HG02981 (cell line): Measurements from ENCODE around the gene BCL11A.

ENCODE experiments used
- ATAC-seq: cut with Tn5 transposase; IDR thresholded peaks from one replicate; pipeline ENCODE4 v1.9.1; 2021; ENCODE audit warnings: mild to moderate bottlenecking, moderate library complexity; ENCODE audit not compliant: unreplicated experiment

The BCL11A gene

DNA sequence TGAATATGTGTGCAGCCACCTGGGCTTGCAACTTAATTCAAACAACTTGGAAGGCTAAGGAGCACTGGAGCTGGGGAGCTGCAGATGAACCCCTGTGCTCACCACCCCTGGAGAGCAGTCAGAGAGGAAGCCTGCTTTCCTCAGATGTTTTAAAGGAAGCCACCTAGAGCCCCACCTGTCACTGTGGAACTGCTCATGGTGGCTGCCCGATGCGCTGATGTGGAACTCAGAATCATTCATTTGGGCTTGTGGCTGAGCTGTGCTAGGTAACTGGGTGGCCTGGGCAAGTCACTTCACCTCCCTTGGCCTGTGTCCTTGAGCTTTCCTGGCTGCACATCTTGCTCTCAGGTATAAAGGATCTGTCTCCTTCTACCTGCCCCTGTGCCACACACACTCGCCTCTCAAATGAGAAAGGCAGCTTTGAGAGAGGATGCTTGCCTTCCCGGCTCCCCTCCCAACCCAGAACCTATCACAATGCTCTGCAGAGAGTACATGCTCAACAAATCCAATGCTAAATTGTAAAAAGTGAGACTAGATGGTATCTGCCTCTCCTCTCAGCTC lies 41.3 kb downstream of the BCL11A start:
- no peak for ATAC-seq

DNA sequence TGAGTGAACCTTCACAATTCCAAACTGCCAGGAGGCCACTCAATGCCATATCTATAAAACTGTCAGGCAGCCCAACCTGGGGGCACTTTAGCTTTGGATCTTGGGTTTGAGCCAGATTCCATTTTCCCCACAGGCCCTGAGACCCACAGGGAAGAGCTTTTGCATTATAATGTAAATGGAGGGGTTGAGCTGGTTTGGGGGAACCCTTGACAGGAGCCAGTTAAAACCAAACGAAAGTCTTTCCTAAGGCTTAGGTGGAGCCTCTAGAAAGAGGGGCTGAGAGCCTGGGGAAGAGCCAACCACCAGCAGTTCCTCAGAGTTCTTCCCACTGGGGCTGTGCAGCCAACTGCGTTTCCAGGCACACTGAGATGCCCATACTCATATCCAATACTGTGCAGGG lies 42.7 kb downstream of the BCL11A start:
- ATAC-seq: no peak

DNA sequence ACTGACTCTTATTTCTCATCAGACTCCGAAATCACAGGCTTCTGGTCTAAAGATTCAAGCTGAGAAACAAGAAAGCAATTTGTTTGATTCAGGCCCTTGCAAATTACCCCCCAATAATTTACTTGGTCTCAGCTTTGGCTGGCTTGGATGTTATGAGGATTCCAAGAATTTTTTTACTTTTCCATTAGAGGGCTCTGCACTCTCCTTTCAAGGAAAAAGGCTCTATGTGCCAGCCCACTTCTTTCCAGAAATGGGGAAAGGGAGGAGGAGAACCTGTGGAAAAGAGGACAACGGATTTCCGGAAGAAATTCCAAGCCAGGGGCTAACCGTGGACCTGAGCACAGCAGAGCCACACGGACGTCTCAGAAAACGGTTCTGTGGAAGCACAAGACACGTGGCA lies 44.4 kb downstream of the BCL11A start:
- ATAC-seq: no peak

DNA sequence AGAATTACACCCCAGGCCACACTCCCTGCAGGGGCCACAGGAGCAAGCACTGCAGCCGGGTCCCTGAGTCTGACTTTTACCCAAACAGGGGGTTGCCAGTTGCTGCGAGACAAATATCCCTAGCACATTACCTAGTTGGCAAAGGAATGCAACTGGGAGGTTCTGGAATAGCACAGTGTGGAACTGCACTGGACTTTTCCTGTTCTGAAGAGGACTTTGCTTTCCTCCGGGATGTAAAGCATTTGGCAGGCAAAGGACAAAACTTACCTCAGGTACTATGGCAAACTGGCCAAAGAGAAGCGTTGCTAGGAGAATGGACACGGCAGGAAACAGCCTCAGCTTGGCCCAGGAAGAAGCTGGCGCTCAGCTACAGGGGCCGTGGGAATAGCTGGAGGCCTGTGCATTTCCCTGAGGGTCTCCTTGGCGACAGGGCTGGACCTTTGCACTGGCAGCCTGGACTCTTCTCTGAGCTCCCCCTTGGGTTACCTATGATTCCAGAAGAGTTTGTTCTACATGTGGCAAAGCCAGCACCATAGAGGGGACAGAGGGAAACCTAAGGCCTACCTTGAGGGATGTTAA lies 45.0 kb downstream of the BCL11A start:
- no peak for ATAC-seq

DNA sequence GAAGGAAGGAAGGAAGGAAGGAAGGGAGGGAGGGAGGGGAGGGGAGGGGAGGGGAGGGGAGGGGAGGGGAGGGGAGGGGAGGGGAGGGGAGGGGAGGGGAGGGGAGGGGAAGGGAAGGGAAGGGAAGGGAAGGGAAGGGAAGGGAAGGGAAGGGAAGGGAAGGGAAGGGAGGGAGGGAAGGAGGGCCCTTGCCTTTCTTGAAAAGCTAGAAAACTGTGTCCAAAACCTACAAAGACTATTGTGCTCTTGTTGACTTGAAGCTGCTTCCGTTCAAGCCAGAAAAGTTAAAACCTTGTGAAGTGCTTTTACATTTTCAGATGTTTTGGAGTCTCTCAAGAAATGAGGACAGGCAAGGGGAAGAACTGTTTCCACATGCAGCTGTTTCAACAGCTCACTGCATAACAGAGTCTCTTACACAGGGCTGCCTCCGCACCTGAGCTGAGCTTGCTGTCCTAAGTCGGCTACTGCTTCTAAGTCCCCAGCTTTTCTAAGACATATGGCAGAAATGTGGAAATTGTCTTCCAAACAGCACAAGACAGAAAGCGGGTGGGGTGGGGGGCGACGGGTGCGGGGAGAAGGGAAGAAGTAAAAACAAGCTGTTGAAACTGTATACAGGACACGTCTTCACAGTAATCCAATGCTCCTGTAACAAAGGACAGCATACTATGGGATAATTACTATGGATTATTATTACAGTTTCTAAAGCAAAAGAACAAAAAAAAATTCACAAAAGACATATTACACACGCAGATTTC lies 46.1 kb downstream of the BCL11A start:
- no peak for ATAC-seq

DNA sequence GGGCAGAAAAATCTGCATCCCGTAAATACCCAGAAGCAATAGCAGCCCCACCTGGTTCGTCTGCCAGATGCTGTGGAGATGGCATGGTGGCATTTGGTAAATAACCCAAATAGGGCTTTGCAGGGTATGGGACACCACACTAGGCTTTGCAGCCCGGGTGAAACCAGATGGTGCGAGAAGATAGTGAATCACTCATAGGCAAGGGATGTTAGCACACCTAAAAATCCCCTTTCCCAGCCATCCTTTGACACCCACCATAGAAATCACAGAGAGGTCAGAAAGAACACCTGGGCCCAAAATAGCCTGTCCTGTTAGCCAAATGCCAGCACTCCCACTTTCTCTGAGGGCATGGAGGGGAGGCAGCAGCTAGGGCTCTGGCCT lies 47.6 kb downstream of the BCL11A start:
- no peak for ATAC-seq

DNA sequence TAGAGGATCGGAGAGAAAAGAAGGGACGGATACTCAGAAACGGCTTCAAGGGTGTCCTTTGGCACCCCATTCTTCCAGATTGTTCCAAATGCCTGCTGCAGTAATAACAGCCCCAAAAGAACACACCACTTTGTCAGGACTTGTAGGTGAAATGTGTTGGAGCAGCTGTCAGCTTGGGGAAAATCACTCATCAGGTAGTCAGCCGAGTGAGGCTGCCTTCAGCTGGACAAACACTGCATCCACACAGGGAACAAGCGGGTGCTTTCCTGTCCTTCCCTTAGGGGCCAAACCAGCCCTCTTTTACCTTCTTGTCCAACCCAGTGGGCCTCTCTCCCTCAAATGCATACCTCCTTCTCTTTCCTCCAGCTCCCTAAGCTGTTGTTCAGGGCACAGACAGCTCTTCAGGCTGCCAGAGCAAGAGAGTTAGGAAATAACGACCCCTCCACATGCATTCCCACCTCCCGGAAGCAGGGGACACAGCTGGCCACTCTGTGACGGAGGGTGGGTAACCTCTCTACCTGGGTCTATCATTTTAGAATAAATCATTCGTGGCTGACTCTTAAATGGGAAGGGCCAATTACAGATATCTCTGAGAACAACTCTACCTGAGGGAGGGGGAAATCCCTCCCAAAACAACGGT lies 48.1 kb downstream of the BCL11A start:
- no peak for ATAC-seq

DNA sequence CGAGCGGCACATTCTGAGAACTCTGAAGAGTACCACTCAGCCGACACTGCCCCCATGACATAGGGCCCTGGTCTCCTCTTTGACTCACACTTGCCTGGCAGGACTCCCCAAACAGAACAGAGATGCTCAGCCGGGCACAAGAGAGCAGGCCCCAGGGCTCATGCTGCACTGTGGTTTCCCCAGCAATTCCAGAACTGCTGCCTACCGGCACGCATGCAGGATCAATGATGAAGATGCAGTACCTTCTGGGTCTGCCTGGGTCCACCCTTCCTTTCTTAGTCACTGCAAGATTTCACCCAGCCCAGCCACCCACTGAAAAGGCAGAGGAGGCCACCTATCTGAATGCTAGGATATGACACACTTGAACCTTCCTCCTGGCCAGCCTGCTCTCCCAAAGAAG lies 49.4 kb downstream of the BCL11A start:
- ATAC-seq: no peak

DNA sequence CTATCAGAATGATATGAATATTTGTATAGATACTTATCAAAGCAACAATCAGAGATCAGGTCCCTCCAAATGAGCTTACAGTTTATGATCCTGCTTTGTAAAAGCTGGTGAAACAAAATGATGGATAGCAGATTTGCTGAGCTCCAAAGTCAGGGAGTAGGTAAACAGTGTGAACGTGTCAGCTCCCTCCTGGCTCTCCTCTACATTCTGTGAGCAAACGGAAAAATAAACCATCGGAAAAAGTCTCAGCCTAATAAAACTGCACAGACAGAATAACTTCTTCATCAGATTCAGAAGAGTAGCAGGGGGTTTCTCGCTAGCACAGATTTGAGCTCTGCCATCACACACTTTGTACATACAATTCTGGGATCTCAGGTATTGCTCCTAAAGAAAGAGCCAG lies 51.3 kb downstream of the BCL11A start:
- ATAC-seq: no peak

DNA sequence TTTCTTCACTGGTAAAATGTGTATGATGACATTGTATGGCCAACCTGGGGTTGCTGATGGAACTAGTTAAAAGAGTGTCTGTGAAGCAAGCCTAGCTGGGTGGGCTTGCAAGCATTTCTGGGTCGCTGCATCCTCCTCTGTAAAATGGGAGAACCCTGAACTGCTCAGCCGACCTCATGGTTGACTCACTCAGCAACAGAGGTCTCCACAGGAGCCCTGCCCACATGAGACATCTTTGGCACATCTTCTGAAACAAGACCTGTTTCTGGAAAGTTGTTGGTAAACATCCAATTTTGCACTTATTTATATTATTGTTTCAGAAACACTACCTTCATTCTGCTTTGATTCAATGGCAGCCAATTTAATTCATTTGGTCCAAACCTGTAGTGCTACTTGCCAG lies 52.6 kb downstream of the BCL11A start:
- no peak for ATAC-seq

DNA sequence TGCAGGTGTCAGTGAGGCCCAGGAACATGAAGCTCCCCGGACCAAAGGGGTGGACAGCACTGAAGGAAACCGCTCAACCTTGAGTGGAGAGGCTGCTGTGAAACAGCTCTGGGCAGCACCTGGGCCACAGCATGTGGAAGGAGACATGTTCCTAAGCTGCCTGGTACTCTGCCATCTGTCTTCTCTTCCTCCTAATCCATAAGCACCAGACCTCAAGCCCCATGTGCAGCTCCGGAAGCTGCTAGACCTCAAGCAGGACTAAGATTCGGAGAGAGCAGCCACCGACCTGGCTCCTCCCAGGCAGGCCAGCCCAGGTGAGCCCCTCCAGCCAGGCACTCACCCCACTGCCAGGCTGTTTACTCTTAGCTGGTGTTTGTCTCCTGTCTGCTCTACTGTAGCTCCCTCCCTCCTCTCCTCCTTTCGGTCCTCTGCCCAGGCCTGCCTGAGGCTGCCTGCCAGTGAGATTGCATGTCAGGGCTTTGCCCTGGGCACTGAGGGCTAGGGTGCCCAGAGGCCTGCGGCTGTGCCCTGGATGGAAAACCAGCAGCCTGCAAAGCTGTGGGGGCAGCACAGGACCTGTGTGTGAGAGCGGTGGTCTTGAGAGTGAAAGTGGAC lies 53.7 kb downstream of the BCL11A start:
- no peak for ATAC-seq

DNA sequence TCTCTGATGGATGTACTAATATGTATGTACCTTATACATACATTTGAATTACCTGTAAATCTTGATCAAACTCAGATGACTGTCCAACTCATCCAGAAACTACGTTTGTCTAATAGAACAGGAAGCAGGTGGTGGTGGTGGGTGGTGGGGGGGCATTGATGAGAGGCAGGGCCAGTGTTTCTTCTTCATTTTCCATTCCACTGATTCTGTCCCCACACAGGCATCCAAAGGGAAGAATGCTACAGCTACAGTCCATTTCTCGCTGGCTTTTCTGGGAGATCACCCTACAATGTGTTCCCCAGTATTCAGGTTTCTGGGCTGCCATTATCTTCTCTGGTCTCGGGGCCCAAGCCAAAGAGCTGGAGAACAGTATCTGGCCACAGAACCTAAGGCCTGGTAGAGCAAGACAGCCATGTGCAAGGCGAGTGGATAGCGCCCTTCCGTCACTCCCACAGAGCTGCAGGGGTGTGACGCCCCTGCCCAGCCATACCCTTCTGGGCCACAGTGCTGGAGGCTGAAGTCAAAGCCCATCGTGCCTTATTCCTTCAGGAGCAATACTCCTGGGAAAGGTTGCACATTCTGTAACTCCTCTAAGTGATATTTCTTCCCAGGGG lies 54.5 kb downstream of the BCL11A start:
- ATAC-seq: peak; percentile 60

DNA sequence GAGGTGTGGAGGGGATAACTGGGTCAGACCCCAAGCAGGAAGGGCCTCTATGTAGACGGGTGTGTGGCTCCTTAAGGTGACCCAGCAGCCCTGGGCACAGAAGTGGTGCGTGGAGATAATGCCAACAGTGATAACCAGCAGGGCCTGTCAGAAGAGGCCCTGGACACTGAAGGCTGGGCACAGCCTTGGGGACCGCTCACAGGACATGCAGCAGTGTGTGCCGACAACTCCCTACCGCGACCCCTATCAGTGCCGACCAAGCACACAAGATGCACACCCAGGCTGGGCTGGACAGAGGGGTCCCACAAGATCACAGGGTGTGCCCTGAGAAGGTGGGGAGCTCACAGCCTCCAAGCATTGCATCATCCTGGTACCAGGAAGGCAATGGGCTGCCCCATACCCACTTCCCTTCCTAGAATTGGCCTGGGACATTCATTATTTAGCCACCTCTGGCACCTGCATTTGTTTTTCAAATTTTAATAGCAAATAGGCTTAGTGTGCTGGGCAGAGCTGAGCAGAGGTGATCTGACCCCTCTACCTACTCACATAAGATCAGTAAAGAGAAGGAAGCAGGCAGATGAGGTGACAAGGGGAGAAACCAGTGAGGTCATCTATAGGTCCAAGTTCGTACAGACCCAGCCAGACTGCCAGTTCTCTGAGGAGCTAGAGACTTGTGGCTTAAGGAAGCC lies 55.2 kb downstream of the BCL11A start:
- peak; percentile 41 for ATAC-seq

DNA sequence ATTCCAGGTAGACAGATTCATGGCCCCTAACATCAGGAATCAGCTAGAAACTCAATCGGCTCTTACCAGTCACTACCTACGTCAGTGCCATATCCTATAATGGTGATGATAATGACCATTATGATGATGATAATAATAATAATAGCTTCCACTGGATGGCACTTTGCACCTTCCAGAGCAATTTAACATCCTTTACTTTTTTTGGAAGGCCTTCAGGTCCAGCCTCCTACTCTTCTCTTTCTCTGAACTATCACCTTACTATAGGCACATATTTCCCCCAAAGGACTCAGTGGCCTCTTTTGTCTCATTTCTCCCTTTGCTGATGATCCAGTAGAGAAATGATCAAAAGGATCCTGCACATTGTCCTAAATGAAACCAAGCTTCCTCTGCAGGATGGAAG lies 56.0 kb downstream of the BCL11A start:
- no peak for ATAC-seq

DNA sequence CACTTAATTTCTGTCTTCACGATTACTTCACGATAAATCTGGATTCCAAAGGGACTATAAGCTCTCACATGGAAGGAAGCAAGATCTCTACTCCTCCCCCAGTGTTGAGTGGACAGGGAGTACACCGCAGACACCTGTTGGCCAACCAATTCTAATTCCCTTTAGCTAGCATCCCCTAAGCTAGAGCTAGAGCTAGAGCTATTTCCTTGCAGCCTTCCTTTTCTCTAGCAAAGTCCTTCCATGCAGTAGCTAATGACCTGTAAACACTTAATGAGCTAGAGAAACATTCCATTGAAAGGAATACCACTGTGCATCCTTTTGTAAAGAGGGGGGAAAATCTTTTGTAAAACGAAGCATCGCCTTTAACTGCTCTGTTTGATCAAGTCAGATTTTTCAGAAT lies 56.5 kb downstream of the BCL11A start:
- ATAC-seq: no peak

DNA sequence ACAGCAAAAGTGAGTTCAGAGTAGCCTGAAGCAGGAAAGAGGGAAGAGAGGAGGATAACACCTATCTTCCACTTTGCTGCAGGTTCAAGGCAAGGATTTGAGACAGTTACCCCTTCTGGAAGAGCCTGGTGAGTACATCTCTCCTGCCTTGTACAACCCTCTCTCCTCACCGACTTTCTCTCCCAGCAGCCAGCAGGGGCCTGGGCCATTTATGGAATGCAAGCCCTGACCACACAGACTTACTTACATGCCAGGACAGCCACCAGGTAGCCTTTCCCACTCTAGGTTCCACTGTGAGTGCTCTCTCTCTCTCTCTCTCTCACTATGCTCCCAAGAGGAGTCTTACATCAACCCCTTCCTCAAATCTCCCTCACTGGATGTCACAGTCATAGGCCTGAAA lies 57.0 kb downstream of the BCL11A start:
- no peak for ATAC-seq

DNA sequence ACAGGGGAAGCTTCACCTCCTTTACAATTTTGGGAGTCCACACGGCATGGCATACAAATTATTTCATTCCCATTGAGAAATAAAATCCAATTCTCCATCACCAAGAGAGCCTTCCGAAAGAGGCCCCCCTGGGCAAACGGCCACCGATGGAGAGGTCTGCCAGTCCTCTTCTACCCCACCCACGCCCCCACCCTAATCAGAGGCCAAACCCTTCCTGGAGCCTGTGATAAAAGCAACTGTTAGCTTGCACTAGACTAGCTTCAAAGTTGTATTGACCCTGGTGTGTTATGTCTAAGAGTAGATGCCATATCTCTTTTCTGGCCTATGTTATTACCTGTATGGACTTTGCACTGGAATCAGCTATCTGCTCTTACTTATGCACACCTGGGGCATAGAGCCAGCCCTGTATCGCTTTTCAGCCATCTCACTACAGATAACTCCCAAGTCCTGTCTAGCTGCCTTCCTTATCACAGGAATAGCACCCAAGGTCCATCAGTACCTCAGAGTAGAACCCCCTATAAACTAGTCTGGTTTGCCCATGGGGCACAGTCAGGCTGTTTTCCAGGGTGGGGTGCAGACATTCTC lies 58.3 kb downstream of the BCL11A start:
- ATAC-seq: no peak

DNA sequence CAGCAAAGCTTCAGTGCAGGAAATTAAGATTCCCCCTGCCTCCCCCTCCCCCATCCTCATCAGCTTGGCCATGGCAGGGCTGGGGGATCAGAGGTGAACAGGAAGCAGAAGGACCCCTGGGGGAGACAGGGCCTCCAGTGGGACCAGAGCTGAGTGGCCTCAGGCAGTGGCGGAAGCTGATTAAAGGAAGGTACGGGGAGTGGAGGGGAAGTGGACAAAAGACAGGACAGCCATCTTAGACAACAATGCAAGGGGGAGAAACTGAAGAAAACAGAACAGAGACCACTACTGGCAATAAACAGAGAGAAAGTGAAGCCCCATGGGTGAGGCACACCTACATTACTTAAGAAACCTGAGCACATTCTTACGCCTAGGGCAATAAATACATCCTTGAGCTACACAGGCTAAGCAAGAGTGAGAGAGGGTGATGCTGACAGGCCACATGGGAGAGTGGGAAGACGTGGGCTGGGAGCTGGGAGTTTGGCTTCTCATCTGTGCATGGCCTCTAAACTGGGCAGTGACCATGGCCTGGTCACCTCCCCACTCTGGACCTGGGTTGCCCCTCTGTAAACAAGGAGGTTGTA lies 59.6 kb downstream of the BCL11A start:
- no peak for ATAC-seq

DNA sequence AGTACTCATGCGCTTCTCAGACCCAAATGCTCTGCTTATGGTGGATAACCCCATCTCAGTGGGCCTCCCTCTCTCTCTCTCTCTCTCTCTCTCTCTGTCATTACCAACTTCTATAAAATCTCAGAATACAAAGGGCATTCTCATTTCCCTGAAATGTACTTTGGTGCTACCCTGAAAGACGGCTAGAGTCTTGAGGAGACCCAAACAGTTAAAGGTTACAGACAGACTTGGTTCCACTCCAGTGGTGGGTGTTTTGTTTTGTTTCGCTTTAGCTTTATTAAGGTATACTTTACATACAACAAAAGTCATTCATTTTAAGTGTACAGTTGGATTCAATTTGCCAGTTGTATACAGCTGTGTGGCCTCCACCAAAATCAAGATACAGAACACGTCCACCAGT lies 60.9 kb downstream of the BCL11A start:
- ATAC-seq: no peak

DNA sequence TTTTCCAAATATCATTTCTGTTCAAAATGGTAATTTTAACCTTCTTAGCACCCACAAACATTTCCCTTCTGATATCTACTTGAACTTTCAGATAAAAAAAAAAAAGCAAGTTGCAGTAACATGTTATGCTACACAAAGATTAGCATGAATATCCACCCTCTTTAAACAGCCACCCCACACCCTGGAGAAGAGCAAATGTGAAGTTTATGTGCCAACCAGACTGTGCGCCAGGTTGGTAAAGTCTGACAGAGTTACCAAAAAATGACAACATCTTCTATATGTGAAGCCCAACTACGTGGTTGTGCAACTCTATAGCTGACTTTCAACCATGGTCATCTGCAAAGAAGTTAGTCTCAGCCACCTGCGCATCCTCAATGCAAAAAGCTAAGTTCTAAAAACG lies 62.6 kb downstream of the BCL11A start:
- no peak for ATAC-seq
